IPS-18c (cell line): ENCODE measurements around the gene LRRC45.

Experiments
- H3K4me3 ChIP-seq: 2 replicates; pipeline ENCODE4 v1.7.0; 2013; ENCODE audit warnings: low read depth, mild to moderate bottlenecking, low read length, moderate library complexity; ENCODE audit not compliant: insufficient read depth
- H3K9me3 ChIP-seq: one replicate; pipeline ENCODE4 v1.6.1; 2013; ENCODE audit warnings: mild to moderate bottlenecking, low read length, moderate library complexity; ENCODE audit not compliant: control insufficient read depth, insufficient read depth

LRRC45 gene

DNA sequence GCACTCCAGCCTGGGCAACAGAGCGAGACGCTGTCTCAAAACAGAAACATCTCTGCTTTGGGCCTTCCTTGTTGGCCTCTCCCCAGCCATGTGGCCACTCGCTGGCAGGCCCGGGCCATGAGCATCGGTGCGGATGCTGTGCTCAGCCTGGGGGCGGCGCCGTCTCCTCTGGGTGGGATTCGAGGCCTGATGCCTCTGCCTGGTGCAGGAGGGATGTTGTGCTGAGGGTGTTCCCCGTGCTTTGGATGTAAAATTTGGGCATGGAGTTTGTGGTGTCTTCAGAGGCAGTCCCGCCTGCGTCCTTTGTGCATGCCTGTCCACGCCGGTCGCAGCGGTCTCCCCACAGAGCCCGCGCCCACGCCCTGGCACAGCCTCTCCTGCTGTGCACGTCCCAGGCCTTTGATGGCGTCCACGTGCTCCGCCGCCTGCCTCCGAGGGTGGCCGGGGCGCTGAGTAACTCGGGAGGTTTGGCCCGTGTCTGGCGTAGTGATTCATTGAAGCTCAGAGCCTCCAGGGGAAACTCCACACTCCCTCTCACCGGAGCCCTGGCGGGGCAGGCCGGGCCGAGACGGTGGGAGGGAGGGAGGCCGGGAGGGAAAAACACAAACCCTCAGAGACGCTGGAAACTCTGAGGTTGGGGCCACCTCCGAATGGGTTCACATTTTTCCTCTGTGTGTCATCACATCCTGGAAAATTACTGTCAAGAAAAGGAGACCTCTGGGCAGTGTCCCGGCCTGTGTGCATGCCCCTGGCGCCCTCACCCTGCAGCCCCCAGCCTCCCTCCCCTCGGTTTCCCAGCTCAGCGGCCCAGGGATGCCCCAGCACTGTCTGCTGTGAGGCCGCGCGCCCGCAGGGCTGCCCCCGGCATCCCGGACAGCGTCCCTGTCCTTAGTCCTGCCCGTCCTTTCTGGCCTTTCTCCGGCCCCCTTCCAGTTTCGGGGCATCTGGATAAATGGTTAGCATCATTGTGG lies 19.4 kb upstream of the LRRC45 start:
- H3K9me3 ChIP-seq: no peaks in the 10 kb centered on the region
- no peak overlapping the region for H3K4me3 ChIP-seq

DNA sequence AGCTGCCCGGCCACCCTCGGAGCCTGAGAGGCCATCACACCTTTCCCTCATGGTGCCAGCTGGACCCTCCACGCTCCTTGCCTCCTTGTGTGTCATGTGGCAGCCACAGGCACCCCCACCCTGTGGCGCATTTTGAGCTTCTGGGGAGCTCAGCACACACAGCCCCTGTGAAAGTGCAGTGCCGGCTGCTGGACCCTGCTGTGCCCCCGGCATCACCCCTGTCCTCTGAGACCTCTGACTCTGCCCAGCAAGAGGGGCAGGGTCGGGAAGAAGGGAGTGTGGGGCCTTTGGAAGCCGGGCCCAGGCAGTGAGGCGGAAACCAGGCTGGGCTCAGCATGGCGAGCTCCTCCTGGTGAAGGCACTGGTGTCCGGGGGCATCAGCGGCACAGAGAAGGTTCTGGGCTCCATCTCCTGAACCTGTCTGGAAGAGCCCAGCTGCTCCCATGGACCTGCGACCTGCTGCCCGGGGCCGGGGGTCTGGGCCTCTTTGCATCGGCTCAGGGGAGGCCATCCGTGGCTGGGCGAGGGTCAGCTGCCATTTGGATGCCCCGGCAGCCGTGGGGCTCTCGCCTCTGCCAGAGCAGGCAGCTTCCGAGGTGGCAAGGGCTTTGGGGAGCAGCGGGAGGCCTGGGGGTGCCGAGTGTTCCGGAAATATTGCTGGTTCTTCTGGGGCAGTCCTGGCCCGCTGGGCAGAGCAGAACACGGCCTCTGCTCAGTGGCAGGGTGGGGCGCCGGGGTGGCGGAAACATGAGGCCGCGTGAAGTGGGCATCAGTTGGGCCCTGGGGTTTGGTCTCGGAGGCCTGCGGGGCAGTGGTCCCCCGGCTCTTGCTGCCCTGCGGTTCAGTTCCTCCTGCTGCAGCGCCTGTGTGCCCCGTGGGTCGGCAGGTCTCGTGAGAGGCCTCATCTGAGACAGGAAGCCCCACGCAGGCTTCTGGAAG lies 18.3 kb upstream of the LRRC45 start:
- H3K9me3 ChIP-seq: no peaks in the 10 kb centered on the region
- no peak overlapping the region for H3K4me3 ChIP-seq

- no peaks in the 10 kb centered on the region for H3K9me3 ChIP-seq
- H3K4me3 ChIP-seq: no peak overlapping the region
Measured at GRCh38 chr17:82005701-82006348, 17.3 kb upstream of the LRRC45 start.

GRCh38 chr17:82006468-82007227 lies 16.5 kb upstream of the LRRC45 start:
- Histone ChIP-seq H3K9me3 (no peaks in the 10 kb centered on the region), H3K4me3 (no peak overlapping the region)

GRCh38 chr17:82007228-82007494 lies 15.9 kb upstream of the LRRC45 start:
- Histone ChIP-seq H3K9me3 (no peaks in the 10 kb centered on the region), H3K4me3 (no peak overlapping the region)

DNA sequence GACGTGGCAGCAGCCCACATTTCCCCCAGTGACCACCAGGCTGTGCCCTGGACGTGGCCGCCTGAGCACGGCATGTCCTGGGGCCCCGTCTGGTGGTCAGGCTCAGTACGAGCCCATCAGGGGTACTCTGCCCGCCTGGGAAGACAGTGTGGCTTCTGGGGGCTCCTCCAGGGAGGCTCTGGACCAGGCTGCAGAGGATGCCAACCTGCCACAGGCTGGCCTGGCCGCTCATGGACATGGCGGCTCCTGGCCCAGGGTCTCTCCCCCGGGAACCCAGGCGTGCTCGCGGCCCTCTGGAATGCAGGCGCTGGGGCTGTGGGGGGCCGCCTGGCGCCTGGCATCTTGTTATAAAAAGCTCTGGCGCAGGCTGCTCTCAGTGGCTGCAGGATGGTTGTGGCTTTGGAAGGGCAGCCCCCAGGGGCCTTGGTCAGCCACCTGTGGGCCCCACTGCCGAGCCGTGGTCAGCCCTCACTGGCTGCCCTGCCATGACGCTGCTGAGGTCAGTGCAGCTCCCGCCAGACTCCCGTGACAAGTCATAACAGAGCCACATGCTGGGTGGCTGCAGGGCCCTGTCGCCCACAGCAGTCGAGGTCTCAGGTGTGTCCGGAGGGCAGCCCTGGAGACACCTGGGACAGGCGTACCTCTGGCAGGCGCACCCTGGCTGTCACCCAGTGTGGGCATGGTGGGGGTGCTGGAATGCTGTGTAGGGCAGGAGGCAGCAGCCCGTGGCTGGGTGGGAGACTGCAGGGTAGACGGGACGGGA lies 15.4 kb upstream of the LRRC45 start:
- H3K9me3 ChIP-seq: no peaks in the 10 kb centered on the region

DNA sequence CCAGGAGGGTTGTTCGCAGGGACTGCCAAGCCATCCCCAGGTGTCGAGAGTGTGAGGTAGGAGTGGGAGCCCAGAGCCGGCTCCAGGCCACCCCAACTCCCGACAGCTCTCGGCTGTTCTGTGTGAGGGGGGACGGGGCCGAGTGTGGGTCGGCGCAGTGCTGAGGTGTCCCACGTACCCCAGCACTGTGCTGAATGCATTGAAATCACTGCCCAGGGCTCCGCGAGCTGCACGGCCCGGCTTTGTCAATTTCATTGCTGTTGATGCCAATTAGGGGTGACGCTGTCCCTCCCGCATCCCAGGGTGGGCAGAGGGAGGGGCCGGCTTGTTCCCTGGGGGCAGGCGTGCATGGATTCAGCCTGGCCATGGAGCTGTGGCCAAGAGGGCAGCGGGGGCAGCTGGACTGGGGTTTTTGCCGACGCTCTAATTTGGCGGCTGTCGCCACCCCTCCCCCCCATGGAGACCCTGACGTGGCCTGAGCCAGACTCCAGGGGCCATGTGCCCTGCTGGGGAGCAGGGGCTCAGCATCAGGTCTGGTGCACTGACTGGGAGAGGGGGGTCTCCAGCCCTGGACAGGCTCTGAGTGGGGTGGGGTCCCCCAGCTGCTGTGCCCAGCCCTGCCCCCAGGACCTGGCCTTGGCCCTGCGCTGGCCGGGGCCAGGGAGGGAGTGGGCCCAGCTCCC lies 14.7 kb upstream of the LRRC45 start:
- Histone ChIP-seq H3K4me3 (no peak overlapping the region), H3K9me3 (no peaks in the 10 kb centered on the region)

More for the DNA sequence above, 15.4 kb upstream of the LRRC45 start:
- no peak overlapping the region for H3K4me3 ChIP-seq

DNA sequence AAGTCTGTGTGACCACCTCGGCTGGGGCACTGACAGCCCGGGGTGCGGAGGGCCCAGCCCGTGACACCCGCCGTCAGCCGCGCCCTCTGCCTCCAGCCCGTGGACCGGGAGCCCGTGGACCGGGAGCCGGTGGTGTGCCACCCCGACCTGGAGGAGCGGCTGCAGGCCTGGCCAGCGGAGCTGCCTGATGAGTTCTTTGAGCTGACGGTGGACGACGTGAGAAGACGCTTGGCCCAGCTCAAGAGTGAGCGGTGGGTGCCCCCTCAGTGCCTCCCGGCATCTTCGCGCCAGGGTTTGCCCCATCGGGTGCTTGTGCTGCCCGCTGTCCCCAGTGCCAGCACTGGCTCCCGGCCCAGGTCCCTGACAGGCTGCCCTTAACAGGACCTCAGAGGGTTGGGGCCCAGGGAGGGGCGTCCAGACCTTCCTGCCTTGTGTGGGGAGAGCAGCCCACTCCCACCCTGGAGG lies 14.1 kb upstream of the LRRC45 start:
- no peak overlapping the region for H3K4me3 ChIP-seq
- no peaks in the 10 kb centered on the region for H3K9me3 ChIP-seq

GRCh38 chr17:82009413-82009812 lies 13.7 kb upstream of the LRRC45 start:
- Histone ChIP-seq H3K9me3 (no peaks in the 10 kb centered on the region), H3K4me3 (no peak overlapping the region)

GRCh38 chr17:82010575-82011525 lies 12.3 kb upstream of the LRRC45 start:
- Histone ChIP-seq H3K4me3 (no peak overlapping the region), H3K9me3 (no peaks in the 10 kb centered on the region)

DNA sequence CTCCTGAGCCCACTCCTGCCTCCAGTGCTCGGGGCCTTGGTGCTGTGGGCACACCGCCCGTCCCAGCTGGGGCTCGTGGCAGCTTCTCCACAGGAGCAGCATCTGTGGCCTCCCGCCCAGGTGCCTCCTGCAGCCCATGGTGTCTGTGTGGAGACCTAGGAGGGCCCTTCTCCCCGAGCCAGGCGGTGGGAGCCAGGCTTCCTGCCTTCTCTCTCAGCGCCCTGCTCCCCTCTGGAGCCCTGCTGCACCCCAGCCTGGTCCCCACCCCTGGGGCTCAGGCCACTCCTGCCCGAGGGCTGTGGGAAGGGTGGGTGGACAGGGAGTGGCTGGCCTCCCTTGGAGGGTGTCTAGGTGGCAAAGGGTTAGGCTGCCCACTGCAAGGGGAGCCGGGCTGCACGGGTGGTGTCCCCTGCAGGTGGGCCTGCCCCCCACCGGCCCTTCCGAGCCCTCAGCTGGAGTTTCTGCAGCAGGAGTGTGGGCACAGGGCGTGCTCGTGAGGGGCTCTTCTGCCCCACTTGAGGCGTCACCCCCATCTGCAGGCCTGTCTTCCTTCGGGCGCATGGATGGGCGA lies 11.4 kb upstream of the LRRC45 start:
- no peak overlapping the region for H3K4me3 ChIP-seq
- H3K9me3 ChIP-seq: no peaks in the 10 kb centered on the region

- no peak overlapping the region for H3K4me3 ChIP-seq
- H3K9me3 ChIP-seq: no peaks in the 10 kb centered on the region
Measured at GRCh38 chr17:82012261-82012639, 10.9 kb upstream of the LRRC45 start.

DNA sequence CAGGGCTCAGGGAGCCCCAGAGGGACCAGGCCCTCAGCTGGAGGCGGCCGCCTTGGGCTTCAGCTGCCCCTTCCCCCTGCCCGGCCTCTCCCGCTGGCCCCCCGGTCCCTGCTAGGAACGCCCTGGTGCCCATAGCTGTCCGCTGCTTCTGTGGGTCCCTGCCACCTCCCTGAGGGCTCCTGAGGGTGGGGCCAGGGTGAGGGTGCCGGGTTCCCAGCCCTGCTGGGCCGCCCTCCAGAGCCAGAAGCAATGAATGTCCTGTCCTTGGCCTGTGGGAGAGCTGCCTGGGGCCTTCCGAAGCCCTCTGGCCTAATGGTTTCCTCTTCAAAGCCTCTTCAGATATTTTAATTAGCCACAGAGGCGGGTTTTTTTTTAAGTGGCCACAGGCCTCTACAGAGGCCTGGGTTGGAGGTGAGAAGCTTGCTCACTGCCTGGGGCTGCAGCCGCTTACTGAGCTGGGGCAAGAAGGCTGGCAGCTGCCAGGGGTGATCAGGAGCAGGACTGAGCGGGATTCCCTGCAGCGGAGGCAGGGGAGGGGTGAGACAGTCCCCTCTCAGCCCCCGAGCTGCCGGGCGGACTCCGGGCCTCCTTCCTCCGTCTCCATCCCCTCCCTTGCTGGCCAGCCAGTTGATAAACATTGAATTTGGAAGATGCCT lies 10.3 kb upstream of the LRRC45 start:
- Histone ChIP-seq H3K9me3 (no peaks in the 10 kb centered on the region), H3K4me3 (no peak overlapping the region)

DNA sequence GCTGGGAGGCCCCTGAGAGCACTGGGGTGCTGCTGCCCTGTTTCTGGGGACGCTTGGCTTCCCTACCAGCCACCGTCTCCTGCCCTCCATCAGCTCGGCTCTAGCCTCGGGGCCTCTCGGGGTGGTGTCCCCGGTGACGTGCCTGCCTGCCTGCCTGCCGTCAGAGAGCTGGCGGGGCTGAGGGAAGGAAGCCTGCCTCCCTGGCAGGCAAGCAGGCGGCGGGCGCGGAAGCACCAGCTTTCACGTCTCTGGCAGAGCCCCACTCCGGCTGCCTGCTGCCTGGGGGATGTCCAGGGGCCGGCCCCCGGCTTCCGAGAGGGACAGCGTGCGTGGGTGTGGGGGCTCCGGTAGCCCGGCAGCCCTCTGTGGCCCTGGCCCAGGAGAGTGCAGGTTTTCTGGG lies 9.8 kb upstream of the LRRC45 start:
- Histone ChIP-seq H3K4me3 (no peak overlapping the region), H3K9me3 (no peaks in the 10 kb centered on the region)
